IPS DF 19.7 (cell line): Measurements from ENCODE around the gene KLHL36.
"Not testable (repeated sequence)": the region's sequence is repeated elsewhere in the genome, so short reads cannot be mapped to it uniquely, and the experiment has no call there.

Experiments used
- DNase-seq: peaks from one replicate; pipeline ENCODE4 v3.0.0-alpha.2; 2013; ENCODE audit warnings: low read depth, low spot score

The KLHL36 gene

DNA sequence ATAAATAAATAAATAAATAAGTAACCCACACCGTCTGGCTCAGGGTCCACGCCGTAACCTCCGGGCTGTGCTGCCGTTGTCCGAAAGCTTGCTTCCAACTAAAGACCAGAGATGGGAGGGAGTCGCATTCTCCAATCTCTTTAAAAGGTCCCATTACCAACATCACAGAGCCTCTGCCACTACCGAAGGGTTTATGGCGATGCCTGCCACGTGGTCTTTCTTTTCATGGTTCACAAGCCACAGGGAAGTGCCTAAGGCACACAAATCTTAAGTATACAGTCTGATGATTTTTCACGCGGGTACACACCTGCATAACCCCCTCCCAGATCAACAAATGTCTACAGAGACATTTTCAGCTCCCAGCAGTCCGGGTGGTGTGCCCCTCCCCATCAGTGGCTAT is 31.8 kb upstream of the KLHL36 start:
- DNase-seq = no peak

DNA sequence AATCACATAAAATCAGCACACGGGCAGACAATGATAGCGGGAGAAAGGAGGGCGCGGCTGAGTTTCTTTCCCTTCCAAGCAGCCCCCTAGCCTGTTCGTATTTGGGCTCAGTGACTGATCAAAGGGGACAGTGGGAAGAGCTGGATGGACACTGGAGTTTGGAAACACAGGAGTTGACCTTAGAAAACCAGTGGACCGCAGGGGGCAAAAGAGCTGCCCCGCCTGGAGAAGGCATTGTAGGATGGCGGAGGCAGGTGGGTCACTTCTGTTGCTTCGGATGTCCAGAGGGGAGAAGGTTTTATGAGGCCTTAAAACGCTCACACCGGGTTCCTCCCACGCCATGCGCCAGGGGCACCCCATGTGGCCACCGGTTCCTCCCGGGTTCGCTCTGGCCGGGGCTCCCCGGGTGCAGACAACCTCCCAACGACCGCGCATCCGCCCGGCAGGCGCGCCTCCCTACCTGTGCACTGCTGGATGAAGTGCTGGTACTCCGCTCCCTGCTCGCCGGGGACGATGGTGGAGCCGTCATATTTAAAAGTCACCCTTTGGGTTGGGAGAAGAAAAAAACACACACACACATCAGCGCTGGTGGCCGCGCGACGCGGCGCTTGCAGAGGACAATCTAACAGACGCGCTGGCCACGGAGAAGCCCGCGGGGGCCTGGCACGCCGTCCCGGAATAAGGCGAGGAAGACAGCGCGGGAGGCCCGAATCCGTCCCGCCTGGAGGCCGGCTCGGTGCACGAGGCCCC is 31.1 kb upstream of the KLHL36 start:
- DNase-seq = no peak

- peak; percentile 87 for DNase-seq
Measured at GRCh38 chr16:84617791-84618580, 30.3 kb upstream of the KLHL36 start, which contains the start of gene COTL1. TSS of gene COTL1 (minus strand) at chr16:84618078. CDS start at chr16:84617914, 164 bp downstream.

DNA sequence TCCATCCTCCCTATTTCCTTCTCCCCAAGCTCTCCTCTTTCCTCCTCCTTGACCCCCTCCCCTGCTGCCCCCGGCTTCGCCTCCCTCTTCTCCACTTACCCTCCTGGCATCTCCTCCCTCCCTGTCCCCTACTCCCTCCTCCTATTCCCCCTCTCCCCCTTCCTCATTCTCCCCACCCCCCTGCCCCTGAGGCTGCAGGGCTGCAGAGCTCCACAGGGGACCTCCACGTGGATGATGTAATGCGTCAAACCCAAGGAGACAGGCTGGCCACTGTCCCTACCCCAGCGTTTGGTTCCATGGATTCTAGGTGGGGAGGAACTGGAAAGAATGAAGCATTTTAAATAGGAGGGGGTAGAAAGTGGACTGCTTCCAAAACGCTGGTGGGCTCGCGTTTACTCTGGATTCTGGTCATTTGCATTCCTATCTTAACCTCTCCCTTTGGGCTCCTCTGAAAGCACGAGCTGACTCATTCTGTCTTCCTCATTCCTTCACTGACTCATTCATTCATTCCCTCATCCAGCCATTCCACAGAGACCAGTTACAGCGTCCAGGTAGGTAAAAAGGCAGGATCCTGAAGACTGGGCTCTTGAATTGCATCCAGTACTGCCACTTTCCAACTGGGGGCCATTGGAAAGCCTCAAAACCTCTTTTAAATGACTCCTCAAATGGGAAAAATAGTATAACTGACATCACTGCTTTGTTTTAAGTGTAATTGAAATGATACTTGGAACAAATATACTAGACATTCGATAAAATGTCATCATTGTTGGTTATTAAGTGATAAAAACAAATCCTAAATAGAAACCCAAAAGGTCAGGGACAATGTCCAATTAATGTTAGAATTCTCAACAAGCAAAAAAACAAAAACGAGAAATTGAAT is 29.5 kb upstream of the KLHL36 start:
- peak; percentile 76 for DNase-seq

- DNase-seq = not testable (repeated sequence)
Measured at GRCh38 chr16:84620913-84621312, 27.4 kb upstream of the KLHL36 start.

DNA sequence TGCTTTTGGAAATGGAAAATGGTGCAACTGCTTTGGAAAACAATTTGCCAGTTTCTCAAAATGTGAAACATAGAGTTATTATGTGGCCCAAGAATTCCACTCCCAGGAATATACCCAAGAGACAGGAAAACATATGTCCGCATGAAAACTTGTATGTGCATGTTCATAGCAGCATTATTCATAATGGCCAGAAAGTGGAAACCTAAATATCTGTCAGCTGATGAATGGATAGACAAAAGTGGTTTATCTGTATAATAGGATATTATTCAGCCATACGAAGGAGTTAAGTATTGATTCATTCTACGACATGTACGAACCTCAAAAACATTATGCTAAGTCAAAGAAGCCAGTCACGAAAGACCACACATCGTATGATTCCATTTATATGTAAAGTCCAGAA is 22.8 kb upstream of the KLHL36 start:
- DNase-seq = no peak

- DNase-seq = no peak
Measured at GRCh38 chr16:84628226-84628731, 20.0 kb upstream of the KLHL36 start.

- no peak for DNase-seq
Measured at GRCh38 chr16:84629580-84629979, 18.7 kb upstream of the KLHL36 start.

GRCh38 chr16:84630009-84630408 is 18.3 kb upstream of the KLHL36 start:
- no peak for DNase-seq

GRCh38 chr16:84630446-84631152 is 17.7 kb upstream of the KLHL36 start:
- DNase-seq = no peak

- DNase-seq = no peak
Measured at GRCh38 chr16:84631153-84631466, 17.2 kb upstream of the KLHL36 start.

GRCh38 chr16:84631886-84632285 is 16.4 kb upstream of the KLHL36 start:
- no peak for DNase-seq

DNA sequence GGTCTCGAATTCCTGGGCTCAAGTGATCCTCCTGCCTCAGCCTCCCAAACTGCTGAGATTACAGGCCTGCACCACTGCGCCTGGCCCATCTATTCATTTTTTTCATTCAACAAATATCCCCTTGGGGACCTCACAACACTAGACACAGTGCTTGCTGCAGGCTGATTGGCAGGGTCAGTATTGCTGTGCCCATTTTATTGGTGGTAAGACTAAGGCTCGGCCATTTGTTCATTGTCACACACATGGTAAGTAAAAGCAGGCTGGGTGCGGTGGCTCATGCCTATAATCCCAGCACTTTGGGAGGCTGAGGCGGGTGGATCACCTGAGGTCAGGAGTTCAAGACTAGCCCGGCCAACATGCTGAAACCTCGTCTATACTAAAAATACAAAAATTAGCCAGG is 15.4 kb upstream of the KLHL36 start:
- not testable (repeated sequence) for DNase-seq

DNA sequence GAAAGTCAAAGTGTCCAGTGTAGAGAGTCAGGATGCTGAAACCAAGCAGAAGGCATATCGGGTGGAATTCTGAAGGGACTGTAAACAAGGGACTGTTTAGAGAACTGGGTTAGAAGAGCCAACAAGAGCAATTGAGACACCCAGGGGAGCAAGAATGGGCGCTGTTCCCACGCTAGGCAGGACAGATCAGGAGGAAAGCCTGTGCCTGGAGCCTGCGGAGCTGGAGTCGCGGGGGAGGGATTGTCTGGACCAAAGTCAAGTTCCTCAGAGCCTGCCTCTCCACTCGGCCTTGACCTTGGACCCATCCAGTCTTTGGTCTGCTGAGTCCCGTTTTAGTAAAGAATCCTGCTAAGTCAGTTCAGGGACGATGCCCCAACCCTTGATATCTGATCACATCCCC is 14.7 kb upstream of the KLHL36 start:
- no peak for DNase-seq

GRCh38 chr16:84635702-84636101 is 12.6 kb upstream of the KLHL36 start:
- DNase-seq = no peak

DNA sequence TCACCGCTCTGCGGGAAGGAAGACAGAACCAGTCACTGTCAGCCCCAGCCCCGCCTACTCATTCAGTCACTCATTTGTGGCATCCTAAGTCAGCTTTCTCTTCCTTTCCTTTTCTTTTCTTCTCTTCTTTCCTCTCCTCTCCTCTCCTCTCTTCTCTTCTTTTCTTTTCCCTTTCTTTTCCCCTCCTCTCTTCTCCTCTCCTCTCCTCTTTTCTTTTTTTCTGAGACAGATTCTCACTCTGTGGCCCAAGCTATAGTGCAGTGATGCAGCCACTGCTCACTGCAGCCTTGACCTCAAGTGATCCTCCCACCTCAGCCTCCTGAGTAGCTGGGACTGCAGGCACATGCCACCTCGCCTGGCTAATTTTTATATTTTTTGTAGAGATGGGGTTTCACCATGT is 10.6 kb upstream of the KLHL36 start:
- no peak for DNase-seq

- no peak for DNase-seq
Measured at GRCh38 chr16:84638231-84638806, 10.0 kb upstream of the KLHL36 start.

DNA sequence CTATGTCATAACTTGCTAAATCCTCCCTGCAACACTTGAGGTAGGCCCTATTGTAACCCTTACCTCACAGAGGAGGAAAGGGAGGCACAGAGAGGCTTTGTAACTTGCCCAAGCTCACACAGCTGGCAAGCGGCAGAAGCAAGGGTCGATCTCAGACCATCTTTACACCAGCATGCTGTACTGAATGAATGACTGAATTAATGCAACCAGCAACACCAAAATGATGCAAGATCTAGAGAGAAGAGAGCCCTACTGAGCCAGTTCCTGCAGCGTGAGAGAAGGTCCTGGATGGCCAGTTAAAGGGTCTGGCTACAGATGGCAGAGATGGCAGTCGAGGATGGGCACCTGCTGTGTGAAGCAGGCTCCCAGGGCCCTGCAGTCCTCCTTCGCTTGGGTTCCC is 8.2 kb upstream of the KLHL36 start:
- DNase-seq = no peak

GRCh38 chr16:84641643-84642358 is 6.5 kb upstream of the KLHL36 start:
- no peak for DNase-seq

DNA sequence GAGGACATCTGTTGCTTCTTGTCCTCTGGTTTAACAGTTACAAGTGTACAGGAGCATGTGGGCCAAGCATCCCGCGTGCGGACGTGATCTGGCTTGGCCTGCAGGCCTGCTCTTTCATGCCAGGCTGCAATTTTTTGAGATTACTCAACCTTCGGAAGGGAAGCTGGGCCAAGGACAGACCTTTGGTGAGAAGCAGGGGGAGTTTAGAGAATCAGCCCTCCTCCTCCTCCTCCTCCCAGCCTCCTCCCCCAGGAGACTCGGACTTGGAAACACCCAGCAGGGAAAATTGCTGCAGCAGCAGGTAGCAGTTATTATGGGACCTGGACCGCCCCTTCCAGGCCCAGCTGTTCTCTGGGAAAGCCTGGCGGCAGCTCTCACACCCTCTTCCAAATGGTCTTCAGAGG is 5.1 kb upstream of the KLHL36 start:
- DNase-seq = no peak
